ENCODE measurements around the gene DNAJB6. TPM values are rescaled to one million over a fixed set of nuclear protein-coding genes. Genes with fewer than 3 reads are reported as not detected.

The DNAJB6 gene
- total and polyA plus RNA-seq, 8 donors, result 48.7 to 233 (median 65.4) TPM

- intact Hi-C loops (cut with DNase I; ENCODE audit: low total_unique reads), result no loop called here
- H3K9me3 ChIP-seq, result no peaks in the 10 kb centered on the region
- DNase-seq, result no peak
- H3K36me3 ChIP-seq, result no peaks in the 10 kb centered on the region
- H3K4me3 ChIP-seq, result no peak overlapping the region
- H3K27me3 ChIP-seq, result peaks cover 0 to 13% (median 0%) of the 10 kb centered on the region in 3 donors
- 89 to 94% (median 91%) methylated on average over 6 of the region's 6 CpGs for WGBS, 5 donors
- H3K27ac ChIP-seq, result no peak overlapping the region
- TF ChIP-seq POLR2A (IDR thresholded peaks at IDR 0.05), result no peak
- TF ChIP-seq EP300 (IDR thresholded peaks at IDR 0.05), result no peak
- no peak for TF ChIP-seq CTCF (IDR thresholded peaks at IDR 0.05)
- no peak for TF ChIP-seq POLR2AphosphoS5 (IDR thresholded peaks at IDR 0.05)
- peaks cover 8 to 12% (median 9%) of the 10 kb centered on the region in 4 donors for H3K4me1 ChIP-seq
These were observed 92.9 kb downstream of the DNAJB6 start for GRCh38 chr7:157429680-157430224.

GRCh38 chr7:157430721-157431120 lies 93.9 kb downstream of the DNAJB6 start:
- Histone ChIP-seq H3K4me1 (peaks cover 8 to 12% (median 9%) of the 10 kb centered on the region in 4 donors), H3K27me3 (peaks cover 0 to 13% (median 0%) of the 10 kb centered on the region in 3 donors), H3K36me3 (no peaks in the 10 kb centered on the region), H3K9me3 (no peaks in the 10 kb centered on the region), H3K27ac (no peak overlapping the region), H3K4me3 (no peak overlapping the region)
- 66 to 78% (median 73%) methylated on average over 6 to 7 of the region's 7 CpGs for WGBS, 5 donors
- DNase-seq, result no peak
- intact Hi-C loops (cut with DNase I; ENCODE audit: low total_unique reads), result no loop called here
- no peak for TF ChIP-seq POLR2A (IDR thresholded peaks at IDR 0.05)

- Histone ChIP-seq H3K27me3 (peaks cover 0 to 13% (median 0%) of the 10 kb centered on the region in 3 donors), H3K9me3 (no peaks in the 10 kb centered on the region), H3K4me1 (peaks cover 8 to 12% (median 9%) of the 10 kb centered on the region in 4 donors), H3K4me3 (no peak overlapping the region), H3K27ac (no peak overlapping the region), H3K36me3 (no peaks in the 10 kb centered on the region)
- WGBS, 5 donors, result 81 to 89% (median 83%) methylated on average over 29 of the region's 29 CpGs
- DNase-seq, result no peak
- intact Hi-C loops (cut with DNase I; ENCODE audit: low total_unique reads), result no loop called here
- no peak for TF ChIP-seq EP300 (IDR thresholded peaks at IDR 0.05)
- no peak for TF ChIP-seq POLR2A (IDR thresholded peaks at IDR 0.05)
- no peak for TF ChIP-seq POLR2AphosphoS5 (IDR thresholded peaks at IDR 0.05)
- TF ChIP-seq CTCF (IDR thresholded peaks at IDR 0.05), result no peak
These were observed 94.6 kb downstream of the DNAJB6 start for GRCh38 chr7:157431173-157431950.

- TF ChIP-seq POLR2AphosphoS5 (IDR thresholded peaks at IDR 0.05) (no peak), EP300 (IDR thresholded peaks at IDR 0.05) (no peak), CTCF (IDR thresholded peaks at IDR 0.05) (no peak), POLR2A (IDR thresholded peaks at IDR 0.05) (no peak)
- H3K27ac ChIP-seq, result no peak overlapping the region
- peaks cover 0 to 13% (median 0%) of the 10 kb centered on the region in 3 donors for H3K27me3 ChIP-seq
- H3K4me1 ChIP-seq, result peaks cover 8 to 12% (median 9%) of the 10 kb centered on the region in 4 donors
- WGBS, 5 donors, result 69 to 75% (median 70%) methylated on average over 21 to 22 of the region's 22 CpGs
- no peak overlapping the region for H3K4me3 ChIP-seq
- peak in 1 of 2 donors; percentile 20 for DNase-seq
- no peaks in the 10 kb centered on the region for H3K9me3 ChIP-seq
- H3K36me3 ChIP-seq, result no peaks in the 10 kb centered on the region
- intact Hi-C loops (cut with DNase I; ENCODE audit: low total_unique reads), result no loop called here
These were observed 95.2 kb downstream of the DNAJB6 start for GRCh38 chr7:157431951-157432540.

All from stomach (tissue), 9 donors.